AG10803 (cell line): Measurements from ENCODE around the gene JPH3.
"Not testable (repeated sequence)": the region's sequence is repeated elsewhere in the genome, so short reads cannot be mapped to it uniquely, and the experiment has no call there.

Source experiments
- DNase-seq: peaks from one replicate; pipeline ENCODE4 v3.0.0; 2010; ENCODE audit warnings: low read depth
- H3K4me3 ChIP-seq: 2 replicates; pipeline ENCODE4 v1.5.1; 2011; ENCODE audit warnings: mild to moderate bottlenecking, low read length, control low read depth
- CTCF ChIP-seq: conservative IDR thresholded peaks from 2 replicates; pipeline ENCODE4 v1.5.1; 2011; ENCODE audit warnings: mild to moderate bottlenecking, low read length, control low read depth, inconsistent platforms

JPH3 gene

GRCh38 chr16:87671715-87672270 lies 69.5 kb downstream of the JPH3 start:
- no peak for TF ChIP-seq CTCF
- no peak overlapping the region for H3K4me3 ChIP-seq
- no peak for DNase-seq

GRCh38 chr16:87674419-87674818 lies 72.1 kb downstream of the JPH3 start:
- no peak for TF ChIP-seq CTCF
- no peak for DNase-seq

GRCh38 chr16:87675111-87675719 lies 72.9 kb downstream of the JPH3 start:
- no peak overlapping the region for H3K4me3 ChIP-seq
- TF ChIP-seq CTCF = no peak
- DNase-seq = no peak

More at GRCh38 chr16:87674419-87674818, 72.1 kb downstream of the JPH3 start:
- no peak overlapping the region for H3K4me3 ChIP-seq

- H3K4me3 ChIP-seq = no peak overlapping the region
- TF ChIP-seq CTCF = no peak
- DNase-seq = no peak
Measured at GRCh38 chr16:87677830-87678229, 75.5 kb downstream of the JPH3 start.

GRCh38 chr16:87678618-87679017 lies 76.3 kb downstream of the JPH3 start:
- TF ChIP-seq CTCF = peak; percentile 17
- H3K4me3 ChIP-seq = no peak overlapping the region
- peak; percentile 6 for DNase-seq

GRCh38 chr16:87679593-87680271 lies 77.4 kb downstream of the JPH3 start:
- no peak for TF ChIP-seq CTCF
- no peak for DNase-seq

GRCh38 chr16:87680272-87680644 lies 78.0 kb downstream of the JPH3 start:
- TF ChIP-seq CTCF = no peak
- DNase-seq = no peak
- H3K4me3 ChIP-seq = no peak overlapping the region

More at GRCh38 chr16:87679593-87680271, 77.4 kb downstream of the JPH3 start:
- H3K4me3 ChIP-seq = no peak overlapping the region

GRCh38 chr16:87681051-87681602 lies 78.8 kb downstream of the JPH3 start:
- not testable (repeated sequence) for DNase-seq, H3K4me3 ChIP-seq
